HepG2 (cell line): Measurements from ENCODE around the gene TBATA. TPM values are rescaled to one million over a fixed set of nuclear protein-coding genes. Genes with fewer than 3 reads are reported as not detected.
A peak's percentile ranks its signal among the peaks of the same experiment; 100 is the strongest.

Experiments
- HNRNPUL1 ChIP-seq: fragments of 200-400 bp; formaldehyde crosslinking; IDR thresholded peaks from 2 replicates; pipeline ENCODE4 v1.6.1; 2017; ENCODE audit warnings: low read depth, mild to moderate bottlenecking, low read length, moderate library complexity
- HOXA9 ChIP-seq: sonication (generic); formaldehyde crosslinking; IDR thresholded peaks from 2 replicates; pipeline ENCODE4 v1.8.1; 2022; ENCODE audit warnings: missing genetic modification reagents, mild to moderate bottlenecking, moderate library complexity, borderline replicate concordance
- LBX2 ChIP-seq: sonication (generic); formaldehyde crosslinking; IDR thresholded peaks from 2 replicates; pipeline ENCODE4 v1.5.0; 2020; ENCODE audit warnings: missing genetic modification reagents, mild to moderate bottlenecking, borderline replicate concordance
- MED8 ChIP-seq: sonication (generic); formaldehyde crosslinking; IDR thresholded peaks from 2 replicates; pipeline ENCODE4 v1.8.1; 2023; ENCODE audit warnings: mild to moderate bottlenecking, missing genetic modification reagents; ENCODE audit not compliant: insufficient replicate concordance
- NCOA1 ChIP-seq: sonication (generic); formaldehyde crosslinking; IDR thresholded peaks from 2 replicates; pipeline ENCODE4 v1.9.0; 2021; ENCODE audit warnings: missing genetic modification reagents
- NPAS2 ChIP-seq: sonication (generic); formaldehyde crosslinking; IDR thresholded peaks from 2 replicates; pipeline ENCODE4 v1.8.0; 2022; ENCODE audit warnings: mild to moderate bottlenecking, missing genetic modification reagents, borderline replicate concordance
- PLSCR1 ChIP-seq: sonication (generic); formaldehyde crosslinking; IDR thresholded peaks from 2 replicates; pipeline ENCODE4 v1.5.0; 2020; ENCODE audit warnings: missing genetic modification reagents, mild to moderate bottlenecking, borderline replicate concordance
- SIN3A ChIP-seq: IDR thresholded peaks from 2 replicates; pipeline ENCODE4 v1.6.1; 2011; ENCODE audit warnings: low read depth, mild to moderate bottlenecking, control low read depth, low read length, borderline replicate concordance
- SIX1 ChIP-seq: sonication (generic); formaldehyde crosslinking; IDR thresholded peaks from 2 replicates; pipeline ENCODE4 v1.4.0; 2020; ENCODE audit warnings: missing genetic modification reagents, borderline replicate concordance
- STAG1 ChIP-seq: sonication (generic); formaldehyde crosslinking; IDR thresholded peaks from 2 replicates; pipeline ENCODE4 v1.4.0; 2020; ENCODE audit warnings: missing genetic modification reagents
- TBP ChIP-seq: sonication (generic); formaldehyde crosslinking; IDR thresholded peaks from 2 replicates; pipeline ENCODE4 v1.5.0; 2020; ENCODE audit warnings: missing genetic modification reagents
- TCF7 ChIP-seq: sonication (generic); IDR thresholded peaks from 2 replicates; pipeline ENCODE4 v1.6.1; 2016; ENCODE audit warnings: antibody characterized with exemption, low read depth
- TMF1 ChIP-seq: sonication (generic); formaldehyde crosslinking; IDR thresholded peaks from 2 replicates; pipeline ENCODE4 v1.8.1; 2022; ENCODE audit warnings: low read depth, missing genetic modification reagents
- ZBTB20 ChIP-seq: sonication (generic); formaldehyde crosslinking; IDR thresholded peaks from 2 replicates; pipeline ENCODE4 v1.8.1; 2023; ENCODE audit warnings: missing genetic modification reagents, low read depth, mild to moderate bottlenecking, borderline replicate concordance
- ZBTB37 ChIP-seq: sonication (generic); formaldehyde crosslinking; IDR thresholded peaks from 2 replicates; pipeline ENCODE4 v1.4.0; 2020; ENCODE audit warnings: mild to moderate bottlenecking, missing genetic modification reagents
- ZFAT ChIP-seq: sonication (generic); formaldehyde crosslinking; conservative IDR thresholded peaks from 2 replicates; pipeline ENCODE4 v1.8.1; 2023; ENCODE audit warnings: missing genetic modification reagents, inconsistent platforms
- ZNF354B ChIP-seq: sonication (generic); formaldehyde crosslinking; IDR thresholded peaks from 2 replicates; pipeline ENCODE4 v1.8.0; 2022; ENCODE audit warnings: mild to moderate bottlenecking, missing genetic modification reagents
- ZNF562 ChIP-seq: sonication (generic); formaldehyde crosslinking; IDR thresholded peaks from 2 replicates; pipeline ENCODE4 v1.8.0; 2022; ENCODE audit warnings: missing genetic modification reagents, borderline replicate concordance
- ZNF609 ChIP-seq: sonication (generic); formaldehyde crosslinking; IDR thresholded peaks from 2 replicates; pipeline ENCODE4 v1.4.0; 2020; ENCODE audit warnings: mild to moderate bottlenecking, missing genetic modification reagents, borderline replicate concordance
- ZNF639 ChIP-seq: conservative IDR thresholded peaks from 2 replicates; pipeline ENCODE4 v1.6.1; 2018; ENCODE audit warnings: missing genetic modification reagents
- polyA plus RNA-seq, 8 experiments: library from polyadenylated mRNA; depleted of rRNA in 3 of 8; stranded (reverse) in 7 of 8; unstranded in 1 of 8; fragments of >200 nt; fragmentation: Illumina TruSeq in 4 of 8; extraction: Trizol in 4 of 8; gene quantifications; 2 replicates each; pipeline versions ENCODE4 v1.2.1 to v1.2.3, GENCODE V29; 2011 to 2016; ENCODE audit warnings: low read depth in 4 of 8, missing spikeins in 1 of 8, mixed read lengths in 1 of 8; ENCODE audit not compliant: insufficient read depth in 1 of 8
- total RNA-seq, 5 experiments: library from RNA; depleted of rRNA; stranded (reverse); fragments of >200 nt; fragmentation: Illumina TruSeq; extraction: Trizol; gene quantifications; 2 replicates each; pipeline ENCODE4 v1.2.3, GENCODE V29; 2016; ENCODE audit warnings: low read depth in 1 of 5

The TBATA gene
- total and polyA plus RNA-seq, 2 of the 13 experiments (the other 11 are each of a cell fraction or from before 2014, with no cell fraction given): not detected

GRCh38 chr10:70815504-70816219, 30.5 kb upstream of the TBATA start, which contains the start of gene SGPL1 (continued):
- TF ChIP-seq SIN3A: 0 out of 2 replicates have a peak, but pooled peaks have one; percentile 22
- no peak; the same call in 1 of the 2 replicates for TF ChIP-seq HOXA9 (CRISPR knock-in tag)
- 0 out of 2 replicates have a peak, but pooled peaks have one; percentile 45 for TF ChIP-seq ZNF639 (CRISPR knock-in tag)
- TF ChIP-seq PLSCR1: no peak
- TF ChIP-seq ZFAT: no peak
- 0 out of 2 replicates have a peak, but pooled peaks have one; percentile 67 for TF ChIP-seq TMF1 (CRISPR knock-in tag)
- no peak for TF ChIP-seq ZNF354B (CRISPR knock-in tag)
- no peak for TF ChIP-seq ZBTB20 (CRISPR knock-in tag)
- TF ChIP-seq ZBTB37 (CRISPR knock-in tag): no peak
- TF ChIP-seq LBX2 (CRISPR knock-in tag): no peak
- no peak for TF ChIP-seq TCF7
- TF ChIP-seq HNRNPUL1: no peak
- peak; percentile 87 for TF ChIP-seq STAG1 (CRISPR knock-in tag)
- no peak for TF ChIP-seq ZNF562
- no peak for TF ChIP-seq MED8
- TF ChIP-seq TBP: no peak
- no peak for TF ChIP-seq SIX1 (CRISPR knock-in tag)
- no peak for TF ChIP-seq NPAS2 (CRISPR knock-in tag)
- 0 out of 2 replicates have a peak, but pooled peaks have one; percentile 23 for TF ChIP-seq ZNF609 (CRISPR knock-in tag)
- no peak for TF ChIP-seq NCOA1 (CRISPR knock-in tag)
